CD4-positive, alpha-beta T cell treated with Interferon alpha-2 for 1 hour (primary cell): ENCODE data around the gene VPS25.
"Not testable (repeated sequence)": the region's sequence is repeated elsewhere in the genome, so short reads cannot be mapped to it uniquely, and the experiment has no call there.

Experiments used
- DNase-seq, 2 donors: peaks; one replicate each; pipeline ENCODE4 v3.0.0-alpha.2; 2020 to 2022

The VPS25 gene

GRCh38 chr17:42769964-42770363, 3.3 kb upstream of the VPS25 start:
- DNase-seq = not testable (repeated sequence)

DNA sequence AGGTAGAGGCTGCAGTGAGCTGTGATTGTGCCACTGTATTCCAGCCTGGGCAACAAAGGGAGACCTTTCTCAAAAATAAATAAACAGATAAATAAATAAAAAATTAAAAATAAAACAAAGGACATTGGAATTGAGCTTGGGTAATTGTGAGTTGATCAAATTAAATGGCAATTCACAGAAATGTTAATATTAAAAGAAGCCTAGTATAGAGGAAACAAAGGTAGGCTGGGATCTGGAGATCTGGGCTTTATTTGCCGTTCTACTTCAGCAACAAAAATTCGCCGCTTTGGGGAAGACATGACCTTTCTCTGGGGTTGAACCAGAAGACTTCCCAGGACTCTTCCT, 332 bp upstream of the VPS25 start:
- DNase-seq = no peak

GRCh38 chr17:42774066-42774745, 957 bp downstream of the VPS25 start:
- no peak for DNase-seq

DNA sequence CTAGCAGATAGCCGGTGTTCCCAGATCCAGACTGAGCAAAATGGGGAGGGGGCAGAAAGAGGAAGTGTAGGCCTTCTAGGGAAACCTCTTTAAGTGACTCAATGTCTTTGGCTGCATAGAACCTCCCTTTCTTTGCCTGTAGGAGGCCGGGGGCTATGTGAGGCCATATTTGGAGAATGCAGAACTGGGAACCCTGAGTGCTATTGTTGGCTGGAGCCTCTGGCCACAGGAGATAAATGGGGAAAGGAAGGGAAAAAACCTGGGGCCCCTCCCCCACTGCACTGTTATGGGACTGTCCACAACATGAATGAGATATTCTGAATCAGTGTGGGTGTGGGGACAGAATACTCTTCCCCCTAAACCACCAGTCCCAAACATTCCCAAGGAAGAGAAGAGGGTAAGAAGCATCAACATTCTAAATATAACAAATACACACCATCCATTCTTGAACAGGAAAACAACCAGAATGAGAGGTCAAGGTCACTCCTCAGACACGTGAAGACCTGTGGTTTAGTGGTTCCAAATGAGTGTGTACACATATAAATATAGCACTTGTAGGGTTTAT, 2.4 kb downstream of the VPS25 start:
- no peak for DNase-seq

GRCh38 chr17:42778570-42778969, 5.3 kb downstream of the VPS25 start:
- DNase-seq = no peak

GRCh38 chr17:42779304-42779935, 6.2 kb downstream of the VPS25 start:
- no peak for DNase-seq

DNA sequence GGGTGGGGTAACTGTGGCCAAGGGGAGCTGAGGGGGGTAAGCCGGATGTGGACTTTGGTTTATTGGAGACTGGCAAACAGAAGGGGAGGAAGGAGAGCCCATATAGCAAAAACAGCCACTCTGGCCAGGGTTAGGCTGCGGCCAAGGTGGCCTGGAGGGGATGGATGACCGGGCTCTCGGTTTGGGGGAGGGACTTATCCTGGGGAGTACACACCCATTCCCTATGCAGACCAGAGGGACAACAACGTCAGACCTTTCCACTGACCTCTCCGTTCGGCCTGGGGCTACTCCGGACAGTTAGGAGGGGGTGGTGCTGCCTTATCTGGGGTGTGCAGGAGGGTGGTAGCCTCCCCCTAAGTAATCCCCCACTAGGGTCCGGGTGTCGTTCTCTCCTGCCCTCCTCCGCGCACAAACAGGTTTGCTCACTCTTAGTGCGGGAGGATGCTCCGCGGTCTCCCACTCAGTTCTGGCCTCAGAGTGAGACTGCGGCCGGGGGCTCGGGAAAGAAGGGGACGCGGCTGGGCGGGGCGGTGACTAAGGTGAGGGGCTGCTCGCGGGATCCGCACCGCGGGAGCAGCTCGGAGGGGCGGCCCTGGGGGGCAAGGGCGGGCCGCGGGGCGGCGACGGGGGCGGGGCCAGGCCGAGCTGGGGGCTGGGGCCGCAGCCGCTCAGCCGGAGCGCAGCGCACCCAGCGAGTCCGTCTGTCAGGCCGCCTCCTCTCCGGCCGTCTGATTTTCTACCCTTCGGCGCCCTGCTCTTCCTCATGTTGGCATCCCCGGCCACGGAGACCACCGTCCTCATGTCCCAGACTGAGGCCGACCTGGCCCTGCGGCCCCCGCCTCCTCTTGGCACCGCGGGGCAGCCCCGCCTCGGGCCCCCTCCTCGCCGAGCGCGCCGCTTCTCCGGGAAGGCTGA, 6.9 kb downstream of the VPS25 start, which contains the start of gene WNK4:
Gene WNK4, plus strand, starts transcription at position 675 of the 915 bp plus-strand sequence. Its CDS starts 89 bp downstream, at position 764.
- DNase-seq = no peak

DNA sequence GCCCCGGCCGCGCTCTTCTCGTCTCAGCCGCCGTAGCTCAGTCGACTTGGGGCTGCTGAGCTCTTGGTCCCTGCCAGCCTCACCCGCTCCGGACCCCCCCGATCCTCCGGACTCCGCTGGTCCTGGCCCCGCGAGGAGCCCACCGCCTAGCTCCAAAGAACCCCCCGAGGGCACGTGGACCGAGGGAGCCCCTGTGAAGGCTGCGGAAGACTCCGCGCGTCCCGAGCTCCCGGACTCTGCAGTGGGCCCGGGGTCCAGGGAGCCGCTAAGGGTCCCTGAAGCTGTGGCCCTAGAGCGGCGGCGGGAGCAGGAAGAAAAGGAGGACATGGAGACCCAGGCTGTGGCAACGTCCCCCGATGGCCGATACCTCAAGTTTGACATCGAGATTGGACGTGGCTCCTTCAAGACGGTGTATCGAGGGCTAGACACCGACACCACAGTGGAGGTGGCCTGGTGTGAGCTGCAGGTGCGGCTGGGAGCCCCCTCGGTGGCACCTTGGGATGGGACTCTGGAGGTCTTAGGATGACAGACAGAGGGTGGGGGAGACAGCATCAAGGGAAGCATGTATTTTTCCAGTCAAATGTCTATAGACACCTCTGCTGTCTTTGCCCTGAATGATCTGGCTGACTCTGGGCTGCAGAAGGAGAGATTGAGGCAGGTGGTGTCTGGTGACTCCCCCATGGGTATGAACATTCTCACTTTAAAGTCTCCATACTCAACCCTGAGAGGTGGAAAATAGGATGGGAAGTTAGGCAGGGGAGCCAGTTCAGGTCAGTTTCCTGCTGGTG, 7.8 kb downstream of the VPS25 start:
- no peak for DNase-seq

DNA sequence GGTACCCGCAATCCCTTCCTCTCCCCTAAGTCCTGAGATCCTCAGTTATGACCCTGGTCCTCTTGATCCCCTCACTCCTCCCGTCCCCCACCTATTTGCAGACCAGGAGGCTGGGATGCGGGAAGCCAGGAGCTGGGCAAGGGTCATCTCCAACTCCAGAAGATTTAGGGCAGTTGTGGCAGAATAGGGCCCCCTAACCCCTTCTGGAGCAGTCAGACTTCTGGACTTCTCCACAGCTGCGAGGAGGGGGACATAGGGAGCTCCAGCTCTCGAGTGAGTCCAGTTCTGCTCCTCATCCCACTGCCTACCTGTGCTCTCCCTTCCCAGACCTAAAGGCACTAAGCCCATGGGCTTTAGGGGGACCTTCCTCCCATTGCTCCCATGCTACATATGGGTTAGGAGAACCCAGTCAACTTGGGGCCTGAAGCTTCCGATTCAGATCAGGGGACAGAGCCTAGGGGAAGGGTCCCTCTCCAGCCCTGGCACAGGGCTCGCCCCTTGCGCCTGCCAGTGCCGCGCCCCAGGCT, 8.5 kb downstream of the VPS25 start:
- DNase-seq = no peak

DNA sequence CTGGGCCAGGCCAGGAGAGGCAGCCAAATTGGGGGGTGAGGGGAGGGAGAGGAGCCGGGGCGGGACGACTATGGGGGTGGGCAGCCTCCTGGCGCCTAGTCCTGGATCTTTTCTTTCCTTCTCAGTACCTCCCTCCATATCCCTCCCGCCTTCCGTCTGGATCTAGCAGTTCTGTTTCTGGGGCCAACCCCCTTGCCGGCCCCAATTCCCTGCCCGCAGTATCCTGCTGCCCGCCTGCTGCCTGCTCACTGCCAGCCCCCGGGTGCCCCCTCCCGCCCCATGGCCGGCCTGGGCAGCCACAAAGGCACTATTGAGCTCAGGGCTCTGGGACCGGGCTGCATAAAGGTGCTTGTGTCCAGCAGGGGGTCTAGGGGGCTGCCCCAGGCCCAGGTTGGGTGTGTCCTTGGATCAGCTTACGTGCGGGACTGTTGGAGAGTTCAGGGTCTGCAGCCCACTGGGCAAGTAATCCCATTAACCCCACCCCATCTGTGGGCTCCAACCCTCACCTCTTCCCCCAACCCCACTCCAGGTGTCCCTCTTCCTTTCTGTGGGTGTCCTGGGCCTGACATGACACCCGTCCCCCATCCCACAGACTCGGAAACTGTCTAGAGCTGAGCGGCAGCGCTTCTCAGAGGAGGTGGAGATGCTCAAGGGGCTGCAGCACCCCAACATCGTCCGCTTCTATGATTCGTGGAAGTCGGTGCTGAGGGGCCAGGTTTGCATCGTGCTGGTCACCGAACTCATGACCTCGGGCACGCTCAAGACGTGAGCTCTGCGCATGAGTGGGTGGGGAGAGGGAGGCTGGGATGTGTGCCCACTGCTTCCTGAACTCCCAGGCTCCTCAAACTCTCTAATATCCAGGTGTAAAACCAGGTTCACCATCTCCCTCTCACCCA, 9.2 kb downstream of the VPS25 start:
- DNase-seq = no peak

DNA sequence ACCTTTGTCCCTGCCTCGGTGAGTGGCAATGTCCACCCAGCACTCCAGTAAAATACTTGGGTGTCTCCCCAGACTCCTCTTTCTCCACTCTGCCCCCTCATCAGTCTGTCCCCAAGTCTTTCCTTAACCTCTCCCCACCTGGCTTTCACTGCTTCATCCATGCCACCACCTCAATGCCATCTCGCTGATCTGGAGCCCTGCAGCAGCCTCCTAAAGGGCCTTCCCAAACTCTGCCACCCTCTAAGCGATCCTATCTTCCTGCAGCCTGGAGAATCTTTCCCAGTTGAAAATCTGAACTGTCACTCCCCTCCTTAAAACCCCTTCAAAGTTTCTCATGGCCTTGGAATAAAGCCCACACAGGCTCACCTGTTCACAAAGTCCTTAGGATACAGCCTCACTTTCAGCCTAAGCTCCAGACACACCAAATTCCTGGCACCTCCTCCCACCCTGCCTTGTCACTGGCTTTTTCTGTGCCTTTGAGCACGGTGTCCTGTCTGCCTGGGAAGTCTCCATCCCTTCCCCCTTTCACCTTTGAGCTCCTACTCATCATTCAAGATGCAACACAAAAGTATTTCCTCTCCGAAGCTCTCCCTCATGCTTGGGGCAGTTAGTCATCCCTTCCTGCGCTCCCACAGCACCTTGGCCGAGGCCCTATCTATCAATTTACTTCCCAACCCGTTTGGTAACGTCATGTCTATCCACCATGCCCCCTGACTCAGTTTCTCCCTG, 10.0 kb downstream of the VPS25 start:
- DNase-seq = no peak

DNA sequence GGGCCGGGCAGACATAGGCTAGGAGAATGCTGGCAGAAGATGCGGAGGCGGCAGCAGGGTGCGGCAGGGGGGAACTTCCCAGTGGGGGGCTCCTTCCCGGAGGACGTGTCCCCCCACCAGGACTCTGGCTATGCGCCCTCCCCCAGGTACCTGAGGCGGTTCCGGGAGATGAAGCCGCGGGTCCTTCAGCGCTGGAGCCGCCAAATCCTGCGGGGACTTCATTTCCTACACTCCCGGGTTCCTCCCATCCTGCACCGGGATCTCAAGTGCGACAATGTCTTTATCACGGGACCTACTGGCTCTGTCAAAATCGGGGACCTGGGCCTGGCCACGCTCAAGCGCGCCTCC, 10.5 kb downstream of the VPS25 start:
- DNase-seq = no peak

GRCh38 chr17:42784409-42784808, 11.2 kb downstream of the VPS25 start:
- no peak for DNase-seq

DNA sequence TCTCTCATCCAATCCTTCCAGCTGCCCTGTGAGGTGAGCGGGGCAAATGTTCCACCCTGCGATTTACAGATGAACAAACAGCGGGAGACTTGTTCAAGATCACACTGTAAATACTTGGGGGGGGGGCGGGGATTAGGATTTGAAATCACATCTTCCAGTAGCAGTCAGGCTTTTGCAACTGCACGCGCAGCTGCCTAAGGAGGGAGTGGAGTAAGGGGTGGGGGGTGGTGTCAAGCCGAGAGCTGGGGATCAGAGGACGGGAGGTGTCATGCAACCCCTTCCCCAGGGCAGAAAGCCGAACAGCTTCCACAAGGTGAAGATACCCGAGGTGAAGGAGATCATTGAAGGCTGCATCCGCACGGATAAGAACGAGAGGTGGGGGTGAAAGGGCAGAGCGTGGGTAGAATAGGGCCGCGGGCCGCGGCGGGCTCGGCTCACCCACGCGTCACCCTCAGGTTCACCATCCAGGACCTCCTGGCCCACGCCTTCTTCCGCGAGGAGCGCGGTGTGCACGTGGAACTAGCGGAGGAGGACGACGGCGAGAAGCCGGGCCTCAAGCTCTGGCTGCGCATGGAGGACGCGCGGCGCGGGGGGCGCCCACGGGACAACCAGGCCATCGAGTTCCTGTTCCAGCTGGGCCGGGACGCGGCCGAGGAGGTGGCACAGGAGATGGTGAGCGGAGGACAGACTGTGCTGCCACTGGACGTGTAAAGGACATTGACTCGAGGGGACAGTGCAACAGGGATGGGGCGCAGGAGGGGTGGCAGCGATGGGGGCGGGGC, 11.8 kb downstream of the VPS25 start:
- DNase-seq = no peak

- no peak for DNase-seq
Measured at GRCh38 chr17:42787266-42787665, 14.0 kb downstream of the VPS25 start.

GRCh38 chr17:42791948-42792347, 18.7 kb downstream of the VPS25 start:
- no peak for DNase-seq

DNA sequence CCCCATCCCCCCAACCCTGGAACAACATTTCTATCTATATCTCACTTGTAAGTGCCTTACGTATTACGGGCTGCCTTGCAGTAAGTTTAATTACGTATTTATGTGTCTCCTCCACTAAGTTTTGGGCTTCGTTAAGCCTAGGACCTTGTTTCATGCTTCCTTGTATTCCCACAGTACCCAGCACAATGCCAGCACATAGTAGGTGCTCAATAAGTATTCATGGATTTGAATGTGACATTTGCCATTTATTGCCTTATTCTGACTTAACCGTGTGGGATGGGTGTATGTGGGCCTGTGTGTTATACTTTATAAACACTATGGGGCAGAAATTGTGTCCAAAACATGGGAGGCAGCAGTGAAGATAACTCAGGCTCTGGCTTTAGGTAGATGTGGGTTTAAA, 19.3 kb downstream of the VPS25 start:
- DNase-seq = no peak

GRCh38 chr17:42795061-42795460, 21.8 kb downstream of the VPS25 start:
- DNase-seq = no peak

DNA sequence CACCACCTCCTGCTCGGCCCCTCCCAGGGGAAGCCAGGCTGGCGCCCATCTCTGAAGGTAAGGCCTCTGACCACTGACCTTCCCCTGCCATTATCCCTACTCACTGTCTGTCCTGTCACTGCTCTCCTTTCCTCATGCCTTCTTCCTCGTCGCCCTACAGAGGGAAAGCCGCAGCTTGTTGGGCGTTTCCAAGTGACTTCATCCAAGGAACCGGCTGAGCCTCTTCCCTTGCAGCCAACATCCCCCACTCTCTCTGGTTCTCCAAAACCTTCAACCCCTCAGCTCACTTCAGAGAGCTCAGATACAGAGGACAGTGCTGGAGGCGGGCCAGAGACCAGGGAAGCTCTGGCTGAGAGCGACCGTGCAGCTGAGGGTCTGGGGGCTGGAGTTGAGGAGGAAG, 22.2 kb downstream of the VPS25 start:
- DNase-seq = no peak
